ENCODE results near the gene SFTA2. TPM values are rescaled to one million over a fixed set of nuclear protein-coding genes. Genes with fewer than 3 reads are reported as not detected.

SFTA2 gene
- total and polyA plus RNA-seq, 2 experiments from 2014 or later = 8.8 TPM; not detected in 1

- Histone ChIP-seq H3K9me2 (replicated peaks; ENCODE audit: insufficient read depth) (no peaks in the 10 kb centered on the region), H3K4me2 (no peak overlapping the region), H3K27me3 (no peaks in the 10 kb centered on the region), H2AFZ (no peak overlapping the region), H3K9me3 (ENCODE audit: low read depth) (no peaks in the 10 kb centered on the region), H3K27ac (no peak overlapping the region), H3K4me3 (no peak overlapping the region), H3K79me2 (peaks cover 59% of the 10 kb centered on the region), H4K20me1 (ENCODE audit: insufficient read depth, poor library complexity, severe bottlenecking) (peaks cover 36% of the 10 kb centered on the region), H3K36me3 (replicated peaks; ENCODE audit: insufficient read depth, low read depth) (no peaks in the 10 kb centered on the region), H3K4me1 (ENCODE audit: insufficient read depth) (peaks cover 15% of the 10 kb centered on the region)
- DNase-seq (ENCODE audit: low spot score) = no peak
- TF ChIP-seq EZH2phosphoT487 (IDR thresholded peaks at IDR 0.05; ENCODE audit: low read depth, severe bottlenecking, unreplicated experiment) (no peak), EZH2 (IDR thresholded peaks at IDR 0.05; ENCODE audit: borderline replicate concordance) (no peak)
- TF ChIP-seq, protein P1, sequence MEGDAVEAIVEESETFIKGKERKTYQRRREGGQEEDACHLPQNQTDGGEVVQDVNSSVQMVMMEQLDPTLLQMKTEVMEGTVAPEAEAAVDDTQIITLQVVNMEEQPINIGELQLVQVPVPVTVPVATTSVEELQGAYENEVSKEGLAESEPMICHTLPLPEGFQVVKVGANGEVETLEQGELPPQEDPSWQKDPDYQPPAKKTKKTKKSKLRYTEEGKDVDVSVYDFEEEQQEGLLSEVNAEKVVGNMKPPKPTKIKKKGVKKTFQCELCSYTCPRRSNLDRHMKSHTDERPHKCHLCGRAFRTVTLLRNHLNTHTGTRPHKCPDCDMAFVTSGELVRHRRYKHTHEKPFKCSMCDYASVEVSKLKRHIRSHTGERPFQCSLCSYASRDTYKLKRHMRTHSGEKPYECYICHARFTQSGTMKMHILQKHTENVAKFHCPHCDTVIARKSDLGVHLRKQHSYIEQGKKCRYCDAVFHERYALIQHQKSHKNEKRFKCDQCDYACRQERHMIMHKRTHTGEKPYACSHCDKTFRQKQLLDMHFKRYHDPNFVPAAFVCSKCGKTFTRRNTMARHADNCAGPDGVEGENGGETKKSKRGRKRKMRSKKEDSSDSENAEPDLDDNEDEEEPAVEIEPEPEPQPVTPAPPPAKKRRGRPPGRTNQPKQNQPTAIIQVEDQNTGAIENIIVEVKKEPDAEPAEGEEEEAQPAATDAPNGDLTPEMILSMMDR (IDR thresholded peaks at IDR 0.05; ENCODE audit: poor library complexity) = no peak
- WGBS (ENCODE audit: low lambda C conversion rate, missing lambda C conversion rate) = 88% methylated on average over 14 of the region's 14 CpGs
Measured at GRCh38 chr6:30889921-30890645, 41.9 kb downstream of the SFTA2 start.

GRCh38 chr6:30889496-30889885 is 42.5 kb downstream of the SFTA2 start:
- Histone ChIP-seq H3K9me3 (ENCODE audit: low read depth) (no peaks in the 10 kb centered on the region), H3K4me1 (ENCODE audit: insufficient read depth) (peaks cover 17% of the 10 kb centered on the region), H3K79me2 (peaks cover 65% of the 10 kb centered on the region), H4K20me1 (ENCODE audit: insufficient read depth, poor library complexity, severe bottlenecking) (peaks cover 36% of the 10 kb centered on the region), H2AFZ (no peak overlapping the region), H3K9me2 (replicated peaks; ENCODE audit: insufficient read depth) (no peaks in the 10 kb centered on the region), H3K36me3 (replicated peaks; ENCODE audit: insufficient read depth, low read depth) (no peaks in the 10 kb centered on the region), H3K4me3 (no peak overlapping the region), H3K27me3 (no peaks in the 10 kb centered on the region), H3K27ac (no peak overlapping the region), H3K4me2 (no peak overlapping the region)
- WGBS (ENCODE audit: low lambda C conversion rate, missing lambda C conversion rate) = 92% methylated on average over 4 of the region's 4 CpGs
- no peak for DNase-seq (ENCODE audit: low spot score)
- TF ChIP-seq EZH2phosphoT487 (IDR thresholded peaks at IDR 0.05; ENCODE audit: low read depth, severe bottlenecking, unreplicated experiment) (no peak), EZH2 (IDR thresholded peaks at IDR 0.05; ENCODE audit: borderline replicate concordance) (no peak)
- TF ChIP-seq, protein P1 (IDR thresholded peaks at IDR 0.05; ENCODE audit: poor library complexity) = no peak

DNA sequence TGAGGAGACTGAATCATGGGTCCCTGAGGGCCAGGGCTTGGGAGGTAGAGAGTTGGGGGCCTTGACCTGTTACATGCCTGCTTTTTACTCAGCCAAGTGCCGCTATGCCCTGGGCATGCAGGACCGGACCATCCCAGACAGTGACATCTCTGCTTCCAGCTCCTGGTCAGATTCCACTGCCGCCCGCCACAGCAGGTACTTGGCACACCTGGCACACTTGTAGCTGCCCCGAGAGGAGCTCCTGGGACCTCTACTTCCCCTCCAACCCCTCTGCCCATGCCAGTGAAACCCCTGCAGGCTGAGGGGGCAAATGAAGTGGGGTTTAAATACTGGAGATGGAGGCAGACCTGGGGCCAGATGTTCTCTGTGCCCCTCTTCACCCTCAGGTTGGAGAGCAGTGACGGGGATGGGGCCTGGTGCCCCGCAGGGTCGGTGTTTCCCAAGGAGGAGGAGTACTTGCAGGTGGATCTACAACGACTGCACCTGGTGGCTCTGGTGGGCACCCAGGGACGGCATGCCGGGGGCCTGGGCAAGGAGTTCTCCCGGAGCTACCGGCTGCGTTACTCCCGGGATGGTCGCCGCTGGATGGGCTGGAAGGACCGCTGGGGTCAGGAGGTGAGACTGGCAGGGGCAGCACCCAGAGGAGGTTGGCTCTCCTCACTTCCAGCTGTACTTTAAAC is 43.0 kb downstream of the SFTA2 start:
- peaks cover 36% of the 10 kb centered on the region for H4K20me1 ChIP-seq (ENCODE audit: insufficient read depth, poor library complexity, severe bottlenecking)
- H2AFZ ChIP-seq = no peak overlapping the region
- peaks cover 66% of the 10 kb centered on the region for H3K79me2 ChIP-seq
- H3K9me2 ChIP-seq (replicated peaks; ENCODE audit: insufficient read depth) = no peaks in the 10 kb centered on the region
- no peak overlapping the region for H3K27ac ChIP-seq
- no peaks in the 10 kb centered on the region for H3K36me3 ChIP-seq (replicated peaks; ENCODE audit: insufficient read depth, low read depth)
- DNase-seq (ENCODE audit: low spot score) = no peak
- H3K4me2 ChIP-seq = no peak overlapping the region
- H3K9me3 ChIP-seq (ENCODE audit: low read depth) = no peaks in the 10 kb centered on the region
- WGBS (ENCODE audit: low lambda C conversion rate, missing lambda C conversion rate) = 98% methylated on average over 18 of the region's 18 CpGs
- no peaks in the 10 kb centered on the region for H3K27me3 ChIP-seq
- H3K4me3 ChIP-seq = no peak overlapping the region
- TF ChIP-seq EZH2phosphoT487 (IDR thresholded peaks at IDR 0.05; ENCODE audit: low read depth, severe bottlenecking, unreplicated experiment) (no peak), EZH2 (IDR thresholded peaks at IDR 0.05; ENCODE audit: borderline replicate concordance) (no peak)
- TF ChIP-seq, protein P1 (IDR thresholded peaks at IDR 0.05; ENCODE audit: poor library complexity) = no peak
- peaks cover 17% of the 10 kb centered on the region for H3K4me1 ChIP-seq (ENCODE audit: insufficient read depth)
